GM18873 (cell line): Measurements from ENCODE around the gene JAK2.

Experiments
- ATAC-seq: cut with Tn5 transposase; IDR thresholded peaks from one replicate; pipeline ENCODE4 v1.9.1; 2021; ENCODE audit warnings: mild to moderate bottlenecking, moderate library complexity, moderate number of reproducible peaks; ENCODE audit not compliant: unreplicated experiment, low FRiP score

JAK2 gene

GRCh38 chr9:5113994-5114748, 129.1 kb downstream of the JAK2 start:
- ATAC-seq: no peak

DNA sequence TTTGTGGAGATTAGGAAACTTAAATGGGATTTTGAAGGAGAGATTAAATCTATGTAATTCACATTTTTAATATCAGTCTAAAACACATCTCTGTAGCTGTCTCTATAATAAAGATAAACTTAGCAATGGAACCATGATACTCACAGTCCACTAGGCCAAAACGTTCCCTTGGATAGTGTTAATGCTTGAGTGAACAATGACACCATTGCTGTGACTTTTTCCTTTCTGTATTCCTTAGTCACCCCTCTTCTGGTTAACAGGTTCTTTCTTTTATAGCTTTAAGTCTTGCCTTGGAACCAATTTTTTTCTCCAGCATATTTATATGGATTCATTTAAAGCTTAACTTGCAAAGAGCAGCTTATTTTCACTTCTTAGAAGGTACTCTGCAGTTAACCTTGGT, 137.0 kb downstream of the JAK2 start:
- ATAC-seq: no peak

GRCh38 chr9:5122516-5122915, 137.4 kb downstream of the JAK2 start:
- no peak for ATAC-seq

DNA sequence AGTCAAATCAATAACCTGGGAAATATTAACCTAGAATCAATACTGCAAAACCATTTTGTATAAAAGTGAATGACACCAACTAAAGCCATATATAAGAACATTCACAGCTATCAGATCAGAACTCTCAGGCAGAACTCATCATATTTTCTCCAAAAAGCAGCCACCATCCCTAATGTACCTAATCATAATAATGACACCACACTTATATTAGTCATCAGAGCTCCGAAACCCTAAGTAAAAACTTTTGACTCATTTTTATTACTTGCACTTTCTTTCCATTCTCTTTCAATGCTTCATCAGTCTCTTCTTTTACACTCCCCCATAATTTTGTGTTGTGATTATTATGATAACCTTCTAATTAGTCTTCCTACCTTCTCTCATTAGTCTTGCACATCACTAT, 155.1 kb downstream of the JAK2 start:
- no peak for ATAC-seq

DNA sequence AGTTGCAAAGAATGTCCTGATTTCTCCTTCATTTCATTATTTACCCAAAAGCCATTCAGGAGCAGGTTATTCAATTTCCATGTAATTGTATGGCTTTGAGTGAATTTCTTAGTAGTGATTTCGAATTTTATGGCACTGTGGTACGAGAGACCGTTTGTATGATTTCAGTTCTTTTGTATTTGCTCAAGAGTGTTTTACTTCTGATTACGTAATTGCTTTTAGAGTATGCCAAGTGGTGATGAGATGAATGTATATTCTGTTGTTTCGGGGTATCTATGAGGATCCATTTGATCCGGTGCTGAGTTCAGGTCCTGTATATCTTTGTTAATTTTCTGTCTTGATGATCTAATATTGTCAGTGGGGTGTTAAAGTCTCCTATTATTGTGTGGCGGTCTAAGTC, 159.1 kb downstream of the JAK2 start:
- ATAC-seq: no peak

- no peak for ATAC-seq
These were observed 161.2 kb downstream of the JAK2 start for GRCh38 chr9:5146241-5146640.
